DOHH2 (cell line): ENCODE measurements around the gene CHD9.

Source experiments
- H3F3A ChIP-seq: fragments of 200-600 bp; sonication (generic), shearing (Covaris generic); 2 replicates; pipeline ENCODE4 v1.6.0; 2016; ENCODE audit warnings: antibody characterized with exemption, mild to moderate bottlenecking; ENCODE audit not compliant: control insufficient read depth, insufficient read depth
- H3K27ac ChIP-seq: fragments of 200-600 bp; sonication (generic); 2 replicates; pipeline ENCODE4 v1.5.1; 2014; ENCODE audit warnings: low read depth, mild to moderate bottlenecking, low read length, moderate library complexity
- H3K27me3 ChIP-seq: fragments of 200-600 bp; sonication (generic); 2 replicates; pipeline ENCODE4 v1.6.1; 2014; ENCODE audit warnings: mild to moderate bottlenecking, low read length, mixed read lengths; ENCODE audit not compliant: control insufficient read depth
- H3K36me3 ChIP-seq: fragments of 200-600 bp; sonication (generic); 2 replicates; pipeline ENCODE4 v1.6.1; 2014; ENCODE audit warnings: mild to moderate bottlenecking, low read length, moderate library complexity, mixed read lengths; ENCODE audit not compliant: control insufficient read depth
- H3K4me1 ChIP-seq: fragments of 200-600 bp; sonication (generic); 2 replicates; pipeline ENCODE4 v1.6.1; 2014; ENCODE audit warnings: mild to moderate bottlenecking, low read length, mixed read lengths; ENCODE audit not compliant: control insufficient read depth
- H3K4me2 ChIP-seq: fragments of 200-600 bp; sonication (generic); 2 replicates; pipeline ENCODE4 v1.6.0; 2014; ENCODE audit warnings: mild to moderate bottlenecking, low read length, moderate library complexity
- H3K4me3 ChIP-seq: fragments of 200-600 bp; sonication (generic); 2 replicates; pipeline ENCODE4 v1.5.1; 2014; ENCODE audit warnings: mild to moderate bottlenecking, low read length, mixed read lengths
- H3K79me2 ChIP-seq: fragments of 200-600 bp; sonication (generic); 2 replicates; pipeline ENCODE4 v1.6.1; 2014; ENCODE audit warnings: mild to moderate bottlenecking, low read length, mixed read lengths; ENCODE audit not compliant: control insufficient read depth
- H3K9me2 ChIP-seq: fragments of 200-600 bp; sonication (generic); replicated peaks from 2 replicates; pipeline ENCODE4 v1.6.1; 2014; ENCODE audit warnings: mild to moderate bottlenecking, low read length, mixed read lengths; ENCODE audit not compliant: control insufficient read depth
- H3K9me3 ChIP-seq: fragments of 200-600 bp; sonication (generic); 2 replicates; pipeline ENCODE4 v1.6.1; 2014; ENCODE audit warnings: antibody characterized with exemption, low read length, mixed read lengths; ENCODE audit not compliant: control insufficient read depth, insufficient read depth
- H4K20me1 ChIP-seq: fragments of 200-600 bp; sonication (generic); 2 replicates; pipeline ENCODE4 v1.6.0; 2014; ENCODE audit warnings: low read depth, mild to moderate bottlenecking, antibody characterized with exemption, low read length, moderate library complexity; ENCODE audit not compliant: control insufficient read depth, insufficient read depth
- CTCF ChIP-seq: fragments of 200-600 bp; sonication (generic); IDR thresholded peaks from one replicate; pipeline ENCODE4 v1.5.1; 2014; ENCODE audit warnings: antibody characterized with exemption, mild to moderate bottlenecking, low read depth, low read length; ENCODE audit not compliant: poor library complexity, severe bottlenecking
- EZH2phosphoT487 ChIP-seq: fragments of 200-600 bp; sonication (generic); IDR thresholded peaks from 2 replicates; pipeline ENCODE4 v1.6.1; 2017; ENCODE audit warnings: borderline replicate concordance, mild to moderate bottlenecking, antibody characterized with exemption, low read length, moderate library complexity, mixed read lengths

CHD9 gene

GRCh38 chr16:53358884-53359283, 304.1 kb downstream of the CHD9 start:
- Histone ChIP-seq H3K27me3 (no peaks in the 10 kb centered on the region; the same call in 1 of the 2 replicates), H3K27ac (no peak overlapping the region), H3K4me3 (peak overlapping the region; percentile 44), H3K79me2 (no peaks in the 10 kb centered on the region), H3K9me2 (no peaks in the 10 kb centered on the region), H4K20me1 (no peaks in the 10 kb centered on the region), H3K9me3 (no peaks in the 10 kb centered on the region), H3F3A (no peaks in the 10 kb centered on the region), H3K4me1 (peaks cover 11% of the 10 kb centered on the region), H3K36me3 (no peaks in the 10 kb centered on the region), H3K4me2 (peak overlapping the region; percentile 65)
- TF ChIP-seq EZH2phosphoT487 (no peak), CTCF (no peak)

- Histone ChIP-seq H4K20me1 (no peaks in the 10 kb centered on the region), H3K36me3 (no peaks in the 10 kb centered on the region), H3K27ac (no peak overlapping the region), H3K4me1 (no peaks in the 10 kb centered on the region), H3K4me2 (no peak overlapping the region), H3K9me2 (no peaks in the 10 kb centered on the region), H3F3A (no peaks in the 10 kb centered on the region), H3K9me3 (no peaks in the 10 kb centered on the region), H3K27me3 (peaks cover 9% of the 10 kb centered on the region), H3K79me2 (no peaks in the 10 kb centered on the region), H3K4me3 (no peak overlapping the region)
- TF ChIP-seq CTCF (no peak), EZH2phosphoT487 (no peak)
These were observed 315.1 kb downstream of the CHD9 start for GRCh38 chr16:53369921-53370320.

GRCh38 chr16:53370827-53371226, 316.0 kb downstream of the CHD9 start:
- Histone ChIP-seq H3K27ac (no peak overlapping the region), H4K20me1 (no peaks in the 10 kb centered on the region), H3K79me2 (no peaks in the 10 kb centered on the region), H3K27me3 (peaks cover 6% of the 10 kb centered on the region), H3K9me2 (no peaks in the 10 kb centered on the region), H3K36me3 (no peaks in the 10 kb centered on the region), H3K4me2 (no peak overlapping the region), H3K9me3 (no peaks in the 10 kb centered on the region), H3K4me1 (no peaks in the 10 kb centered on the region), H3F3A (no peaks in the 10 kb centered on the region), H3K4me3 (no peak overlapping the region)
- TF ChIP-seq CTCF, result no peak
- TF ChIP-seq EZH2phosphoT487, result no peak
